ENCODE measurements around the gene WHRN. TPM values are rescaled to one million over a fixed set of nuclear protein-coding genes. Genes with fewer than 3 reads are reported as not detected.

WHRN gene
- total RNA-seq, 4 donors from 2014 or later: 3.7 to 13.2 (median 6.0) TPM

- Histone ChIP-seq H3K4me1 (peaks cover 0 to 85% (median 59%) of the 10 kb centered on the region in 4 donors), H3K36me3 (no peaks in the 10 kb centered on the region), H3K9me3 (no peaks in the 10 kb centered on the region), H3K27me3 (no peaks in the 10 kb centered on the region), H3K4me3 (peak overlapping the region in 1 of 4 donors; percentile 67), H3K27ac (peak overlapping the region; percentile 52 to 93 (median 92))
- no peak for DNase-seq (ENCODE audit: low spot score in 2 of 2)
- WGBS, 2 donors: 68 to 74% methylated on average over 8 to 9 of the region's 9 CpGs
- TF ChIP-seq EP300 (IDR thresholded peaks at IDR 0.05) (no peak), CTCF (IDR thresholded peaks at IDR 0.05) (no peak), POLR2A (IDR thresholded peaks at IDR 0.05) (no peak)
Observed at GRCh38 chr9:114388764-114389375, 116.4 kb downstream of the WHRN start.

- TF ChIP-seq POLR2A (IDR thresholded peaks at IDR 0.05): no peak
- no peak for TF ChIP-seq EP300 (IDR thresholded peaks at IDR 0.05)
- no peak for TF ChIP-seq CTCF (IDR thresholded peaks at IDR 0.05)
- H3K4me1 ChIP-seq: peaks cover 0 to 87% (median 64%) of the 10 kb centered on the region in 4 donors
Observed at GRCh38 chr9:114388357-114388682, 117.0 kb downstream of the WHRN start.

GRCh38 chr9:114387680-114388356 is 117.5 kb downstream of the WHRN start, which contains the start of gene AKNA:
AKNA (minus strand) TSS chr9:114387982; CDS start chr9:114381333, 6,649 bp downstream.
- no peaks in the 10 kb centered on the region for H3K36me3 ChIP-seq
- TF ChIP-seq EP300 (IDR thresholded peaks at IDR 0.05) (peak in 1 of 2 donors; percentile 86), POLR2A (IDR thresholded peaks at IDR 0.05) (peak; percentile 44 to 64), CTCF (IDR thresholded peaks at IDR 0.05) (no peak)
- no peaks in the 10 kb centered on the region for H3K27me3 ChIP-seq
- H3K27ac ChIP-seq: peak within 1 kb of the TSS; percentile 52 to 93 (median 92)
- H3K4me1 ChIP-seq: peaks cover 0 to 88% (median 67%) of the 10 kb centered on the region in 4 donors
- H3K4me3 ChIP-seq: peak within 1 kb of the TSS; percentile 22 to 67 (median 63)
- WGBS, 2 donors: 0 to 3% methylated on average over 8 to 18 of the region's 25 CpGs
- H3K9me3 ChIP-seq: no peaks in the 10 kb centered on the region
- peak; percentile 49 to 68 for DNase-seq (ENCODE audit: low spot score in 2 of 2)

More at GRCh38 chr9:114388357-114388682, 117.0 kb downstream of the WHRN start:
- no peaks in the 10 kb centered on the region for H3K9me3 ChIP-seq
- no peaks in the 10 kb centered on the region for H3K27me3 ChIP-seq
- peak overlapping the region; percentile 52 to 93 (median 92) for H3K27ac ChIP-seq
- 62 to 65% methylated on average over 9 of the region's 9 CpGs for WGBS, 2 donors
- H3K36me3 ChIP-seq: no peaks in the 10 kb centered on the region
- no peak for DNase-seq (ENCODE audit: low spot score in 2 of 2)
- peak overlapping the region; percentile 22 to 67 (median 63) for H3K4me3 ChIP-seq

DNA sequence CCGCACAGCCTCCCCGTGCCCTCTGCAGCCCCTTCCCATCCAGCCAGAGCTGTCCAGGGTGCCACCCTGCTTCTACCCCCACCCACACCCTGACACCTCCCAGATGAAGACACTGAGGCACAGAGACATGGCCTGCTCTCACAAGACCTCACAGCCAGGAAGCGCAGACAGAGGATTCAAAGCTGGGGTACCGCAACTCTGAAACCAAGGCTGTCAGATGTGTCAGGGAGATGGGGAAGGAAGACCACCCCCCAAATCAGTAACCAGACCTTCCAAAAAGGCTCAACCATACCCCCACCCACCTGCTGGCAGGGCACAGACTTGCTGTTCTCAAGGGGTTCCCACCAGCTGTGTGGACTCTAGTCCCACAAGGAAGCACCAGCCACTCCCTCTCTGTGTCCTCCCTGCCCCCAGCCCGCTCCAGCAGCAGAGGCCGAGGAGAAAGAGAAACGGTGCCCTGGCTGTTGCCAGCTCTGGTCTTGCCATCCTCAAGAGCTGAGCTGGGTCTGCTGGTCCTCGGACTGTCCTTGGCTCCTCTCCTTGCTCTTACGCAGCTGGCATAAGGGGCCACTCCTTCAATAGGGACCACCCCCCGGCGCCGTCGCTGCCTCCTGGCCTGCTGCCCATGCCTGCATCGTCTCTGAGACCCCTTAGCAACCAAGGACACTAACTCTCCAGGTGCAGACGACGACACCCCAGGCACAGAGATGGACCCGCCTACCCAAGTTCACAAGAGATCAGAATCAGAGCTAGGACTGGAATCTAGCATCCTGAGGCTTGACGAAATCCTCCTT is 118.2 kb downstream of the WHRN start:
- no peak for DNase-seq (ENCODE audit: low spot score in 2 of 2)
- TF ChIP-seq EP300 (IDR thresholded peaks at IDR 0.05): no peak
- TF ChIP-seq POLR2A (IDR thresholded peaks at IDR 0.05): no peak
- TF ChIP-seq CTCF (IDR thresholded peaks at IDR 0.05): no peak
- H3K27me3 ChIP-seq: no peaks in the 10 kb centered on the region
- peak overlapping the region; percentile 22 to 67 (median 63) for H3K4me3 ChIP-seq
- H3K27ac ChIP-seq: peak overlapping the region; percentile 52 to 93 (median 92)
- WGBS, 2 donors: 11 to 20% methylated on average over 13 of the region's 18 CpGs
- no peaks in the 10 kb centered on the region for H3K36me3 ChIP-seq
- H3K4me1 ChIP-seq: peaks cover 0 to 88% (median 65%) of the 10 kb centered on the region in 4 donors
- no peaks in the 10 kb centered on the region for H3K9me3 ChIP-seq

Measured in tibial nerve (tissue), 4 donors.